GM19239 (cell line): ENCODE measurements around the gene AMPH.
"Not testable (repeated sequence)": the region's sequence is repeated elsewhere in the genome, so short reads cannot be mapped to it uniquely, and the experiment has no call there.

Experiments used
- DNase-seq: peaks from one replicate; pipeline ENCODE4 v3.0.0; 2011; ENCODE audit warnings: low spot score; ENCODE audit not compliant: insufficient read length
- FAIRE-seq: peaks from 2 replicates; lab custom pipeline; 2011; peaks lifted over from hg19 to GRCh38; lab: Jason Lieb, UNC

The AMPH gene

GRCh38 chr7:38362611-38363237 is 268.4 kb downstream of the AMPH start:
- peak; percentile 82 for FAIRE-seq
- not testable (repeated sequence) for DNase-seq

- FAIRE-seq (no peak), DNase-seq (no peak)
Measured at GRCh38 chr7:38360776-38361175, 270.4 kb downstream of the AMPH start.

- DNase-seq: not testable (repeated sequence)
- FAIRE-seq: peak; percentile 98
Measured at GRCh38 chr7:38359071-38359601, 272.0 kb downstream of the AMPH start.

GRCh38 chr7:38358273-38358831 is 272.8 kb downstream of the AMPH start:
- not testable (repeated sequence) for DNase-seq
- FAIRE-seq: peak; percentile 66

- not testable (repeated sequence) for DNase-seq
- FAIRE-seq: peak; percentile 48
Measured at GRCh38 chr7:38354271-38354851, 276.8 kb downstream of the AMPH start.

GRCh38 chr7:38353431-38353881 is 277.7 kb downstream of the AMPH start:
- DNase-seq: not testable (repeated sequence)
- peak; percentile 63 for FAIRE-seq

GRCh38 chr7:38351601-38352000 is 279.6 kb downstream of the AMPH start:
- no peak for FAIRE-seq
- no peak for DNase-seq

- FAIRE-seq, DNase-seq: not testable (repeated sequence)
Measured at GRCh38 chr7:38350777-38351176, 280.4 kb downstream of the AMPH start.

GRCh38 chr7:38349869-38350583 is 281.1 kb downstream of the AMPH start:
- DNase-seq: not testable (repeated sequence)
- peak; percentile 93 for FAIRE-seq

- not testable (repeated sequence) for DNase-seq
- FAIRE-seq: peak; percentile 72
Measured at GRCh38 chr7:38349126-38349795, 281.9 kb downstream of the AMPH start.

GRCh38 chr7:38345299-38346172 is 285.6 kb downstream of the AMPH start:
- DNase-seq: not testable (repeated sequence)
- peak; percentile 65 for FAIRE-seq

- not testable (repeated sequence) for FAIRE-seq, DNase-seq
Measured at GRCh38 chr7:38344741-38345140, 286.4 kb downstream of the AMPH start.

GRCh38 chr7:38342135-38342534 is 289.0 kb downstream of the AMPH start:
- not testable (repeated sequence) for DNase-seq, FAIRE-seq

GRCh38 chr7:38341172-38341705 is 289.9 kb downstream of the AMPH start:
- not testable (repeated sequence) for DNase-seq
- peak; percentile 31 for FAIRE-seq

- DNase-seq: no peak
Measured at GRCh38 chr7:38339953-38340819, 291.0 kb downstream of the AMPH start.

GRCh38 chr7:38336148-38336515 is 295.0 kb downstream of the AMPH start:
- not testable (repeated sequence) for FAIRE-seq, DNase-seq

More at GRCh38 chr7:38339953-38340819, 291.0 kb downstream of the AMPH start:
- FAIRE-seq: no peak

- FAIRE-seq (peak; percentile 99), DNase-seq (peak; percentile 52)
Measured at GRCh38 chr7:38335492-38336147, 295.6 kb downstream of the AMPH start.
